Right lobe of liver (tissue), 6 donors: ENCODE measurements around the gene PLEKHG3. TPM values are rescaled to one million over a fixed set of nuclear protein-coding genes. Genes with fewer than 3 reads are reported as not detected.

Experiments used
- ATAC-seq, 4 donors: fragments of 200-7000 bp; cut with Tn5 transposase; one replicate each; pipeline ENCODE4 v1.9.1; 2020; ENCODE audit warnings: mild to moderate bottlenecking in 4 of 4, moderate library complexity in 4 of 4
- DNase-seq, 3 donors: peaks; one replicate each; pipeline ENCODE4 v3.0.0-alpha.2; 2020
- H3K27ac ChIP-seq, 3 donors: fragments of 200-600 bp; one replicate each; pipeline ENCODE4 v1.8.0; 2022
- H3K27me3 ChIP-seq, 2 donors: fragments of 200-600 bp; one replicate each; pipeline ENCODE4 v1.8.0; 2022
- H3K36me3 ChIP-seq, 4 donors: fragments of 200-600 bp; sonication (generic) in 1 of 4; one replicate each; pipeline versions ENCODE4 v1.5.1 to v1.8.0; 2017 to 2022; ENCODE audit warnings: control low read depth in 1 of 4
- H3K4me1 ChIP-seq, 4 donors: fragments of 200-600 bp; sonication (generic) in 1 of 4; one replicate each; pipeline versions ENCODE4 v1.5.1 to v1.8.0; 2017 to 2022; ENCODE audit warnings: control low read depth in 1 of 4
- H3K4me3 ChIP-seq, 3 donors: fragments of 200-600 bp; one replicate each; pipeline ENCODE4 v1.8.0; 2022
- H3K9me3 ChIP-seq, 4 donors: fragments of 200-600 bp; sonication (generic) in 1 of 4; one replicate each; pipeline versions ENCODE4 v1.5.1 to v1.8.0; 2017 to 2022; ENCODE audit warnings: control low read depth in 1 of 4
- CTCF ChIP-seq, 4 donors: fragments of 200-600 bp in 3 of 4; fragments of 450-650 bp in 1 of 4; IDR thresholded peaks; one replicate each; pipeline versions ENCODE4 v1.5.1 to v1.8.0; 2016 to 2022; ENCODE audit warnings: antibody characterized with exemption in 4 of 4, mild to moderate bottlenecking in 2 of 4
- POLR2A ChIP-seq: fragments of 450-650 bp; IDR thresholded peaks from one replicate; pipeline ENCODE4 v1.6.1; 2017; ENCODE audit warnings: antibody characterized with exemption, mild to moderate bottlenecking
- WGBS: methylation state at CpG from one replicate; pipeline ENCODE4 v1.1.6; 2018; ENCODE audit warnings: low coverage, low lambda C conversion rate; ENCODE audit not compliant: insufficient coverage; ENCODE audit errors: missing lambda C conversion rate; 5-methylcytosine and 5-hydroxymethylcytosine counted together
- intact Hi-C, 2 donors: fragments of 100-400 bp; cut with DNase I; formaldehyde crosslinking; loops; one replicate each; pipeline versions ENCODE4 v1.11.2 to v1.14.1; 2022
- total RNA-seq, 6 experiments: library from RNA; depleted of rRNA in 2 of 6; stranded (reverse); fragments of >200 nt in 2 of 6; fragmentation: NEBNext Ultra II Directional in 3 of 6; extraction: Animal tissue kit (Norgen Biotek cat#: 25700) in 3 of 6; gene quantifications; one replicate each; pipeline versions ENCODE4 v1.1.0 to v1.2.4, GENCODE V29; 2016 to 2023
- donor health status: DM: no; HTN: yes; CAD: no.
- donor health status: DM: no; HTN: no; CAD: no.
- donor health status: DM: no; HTN: no; CAD: no.
- donor health status: DM: no; HTN: yes; CAD: no.
- donor health status: DM: no; HTN: yes; CAD: no.

PLEKHG3 gene
- total RNA-seq, 6 experiments from 2014 or later, result 25.4 to 49.1 (median 28.0) TPM

GRCh38 chr14:64718762-64719161 is 14.5 kb downstream of the PLEKHG3 start:
- no peak for ATAC-seq
- DNase-seq, result no peak
- no peaks in the 10 kb centered on the region for H3K36me3 ChIP-seq
- 63% methylated on average over 2 of the region's 7 CpGs for WGBS
- H3K27ac ChIP-seq, result no peak overlapping the region
- no peaks in the 10 kb centered on the region for H3K9me3 ChIP-seq
- no peaks in the 10 kb centered on the region for H3K27me3 ChIP-seq
- TF ChIP-seq CTCF (IDR thresholded peaks at IDR 0.05) (no peak), POLR2A (no peak)
- peaks cover 0 to 48% (median 21%) of the 10 kb centered on the region in 4 donors for H3K4me1 ChIP-seq
- no peak overlapping the region for H3K4me3 ChIP-seq
- intact Hi-C loops, result no loop called here

- ATAC-seq, result no peak
- DNase-seq, result no peak
- Histone ChIP-seq H3K9me3 (no peaks in the 10 kb centered on the region), H3K27me3 (no peaks in the 10 kb centered on the region), H3K27ac (peak overlapping the region; percentile 47 to 84 (median 63)), H3K36me3 (no peaks in the 10 kb centered on the region), H3K4me1 (peaks cover 0 to 52% (median 24%) of the 10 kb centered on the region in 4 donors), H3K4me3 (no peak overlapping the region)
- 67% methylated on average over 7 of the region's 7 CpGs for WGBS
- intact Hi-C loops, result no loop called here
- TF ChIP-seq POLR2A (no peak), CTCF (IDR thresholded peaks at IDR 0.05) (no peak)
Measured at GRCh38 chr14:64719601-64720000, 15.4 kb downstream of the PLEKHG3 start.

- no peaks in the 10 kb centered on the region for H3K9me3 ChIP-seq
- 14% methylated on average over 6 of the region's 7 CpGs for WGBS
Measured at GRCh38 chr14:64720131-64720576, 15.9 kb downstream of the PLEKHG3 start.

GRCh38 chr14:64721391-64721791 is 17.2 kb downstream of the PLEKHG3 start:
- no peak overlapping the region for H3K4me3 ChIP-seq
- no peaks in the 10 kb centered on the region for H3K36me3 ChIP-seq
- H3K27me3 ChIP-seq, result no peaks in the 10 kb centered on the region
- no peak for TF ChIP-seq POLR2A
- no peak for TF ChIP-seq CTCF (IDR thresholded peaks at IDR 0.05)
- no CpG with 5 or more reads among the region's 5 CpGs for WGBS
- ATAC-seq, result peak; percentile 50 to 72 (median 60)
- intact Hi-C loops, result no loop called here
- peak overlapping the region; percentile 47 to 84 (median 63) for H3K27ac ChIP-seq
- peak; percentile 60 to 78 (median 71) for DNase-seq
- peaks cover 0 to 56% (median 24%) of the 10 kb centered on the region in 4 donors for H3K4me1 ChIP-seq
- H3K9me3 ChIP-seq, result no peaks in the 10 kb centered on the region

More at GRCh38 chr14:64720131-64720576, 15.9 kb downstream of the PLEKHG3 start:
- intact Hi-C loops, result no loop called here
- DNase-seq (peak in 2 of 3 donors; percentile 66 to 76), ATAC-seq (peak; percentile 63 to 80 (median 76))
- peak overlapping the region; percentile 47 to 84 (median 63) for H3K27ac ChIP-seq
- peaks cover 0 to 56% (median 24%) of the 10 kb centered on the region in 4 donors for H3K4me1 ChIP-seq
- TF ChIP-seq CTCF (IDR thresholded peaks at IDR 0.05), result no peak
- no peak overlapping the region for H3K4me3 ChIP-seq
- H3K36me3 ChIP-seq, result no peaks in the 10 kb centered on the region
- H3K27me3 ChIP-seq, result no peaks in the 10 kb centered on the region
